Thymus (tissue), 11 donors: Measurements from ENCODE around the gene AP1AR. TPM values are rescaled to one million over a fixed set of nuclear protein-coding genes. Genes with fewer than 3 reads are reported as not detected.
"Not testable (repeated sequence)": the region's sequence is repeated elsewhere in the genome, so short reads cannot be mapped to it uniquely, and the experiment has no call there.

Source experiments
- DNase-seq, 9 donors: peaks; one replicate each; pipeline ENCODE4 v3.0.0-alpha.2; 2013; ENCODE audit warnings: low spot score in 9 of 9, low read depth in 6 of 9, missing footprints in 1 of 9
- H3K27ac ChIP-seq, 2 donors: one replicate each; pipeline ENCODE4 v1.5.1; 2013; ENCODE audit warnings: control low read depth in 1 of 2, low read depth in 1 of 2, low read length in 1 of 2, mild to moderate bottlenecking in 1 of 2, moderate library complexity in 1 of 2
- H3K27me3 ChIP-seq, 2 donors: one replicate each; pipeline ENCODE4 v1.5.1; 2013; ENCODE audit warnings: low read length in 1 of 2; ENCODE audit not compliant: control insufficient read depth in 2 of 2, insufficient read depth in 1 of 2
- H3K36me3 ChIP-seq, 2 donors: one replicate each; pipeline ENCODE4 v1.5.1; 2013; ENCODE audit warnings: low read length in 1 of 2, mild to moderate bottlenecking in 1 of 2, moderate library complexity in 1 of 2; ENCODE audit not compliant: control insufficient read depth in 2 of 2, insufficient read depth in 2 of 2
- H3K4me1 ChIP-seq, 2 donors: one replicate each; pipeline ENCODE4 v1.5.1; 2013; ENCODE audit warnings: low read length in 2 of 2; ENCODE audit not compliant: control insufficient read depth in 2 of 2, insufficient read depth in 2 of 2
- H3K4me3 ChIP-seq, 2 donors: one replicate each; pipeline ENCODE4 v1.5.1; 2013; ENCODE audit warnings: low read length in 2 of 2, control low read depth in 1 of 2, mild to moderate bottlenecking in 1 of 2
- H3K9me3 ChIP-seq, 2 donors: one replicate each; pipeline ENCODE4 v1.5.1; 2013; ENCODE audit warnings: low read length in 1 of 2, mild to moderate bottlenecking in 1 of 2; ENCODE audit not compliant: control insufficient read depth in 2 of 2, insufficient read depth in 1 of 2
- WGBS: extraction: QIAGEN DNeasy Blood & Tissue Kit; methylation state at CpG from one replicate; pipeline ENCODE4 v1.1.7; 2013; 5-methylcytosine and 5-hydroxymethylcytosine counted together
- polyA plus RNA-seq: library from polyadenylated mRNA; stranded (reverse); fragments of 200-250 nt; gene quantifications from one replicate; pipeline ENCODE4 v1.2.3, GENCODE V29; 2013
- total RNA-seq: library from RNA; stranded (reverse); fragments of 120-200 nt; gene quantifications from one replicate; pipeline ENCODE4 v1.2.4, GENCODE V29; 2013
- donor health status: healthy.

AP1AR gene
- total and polyA plus RNA-seq, 2 donors: 17.6 to 21.1 TPM

DNA sequence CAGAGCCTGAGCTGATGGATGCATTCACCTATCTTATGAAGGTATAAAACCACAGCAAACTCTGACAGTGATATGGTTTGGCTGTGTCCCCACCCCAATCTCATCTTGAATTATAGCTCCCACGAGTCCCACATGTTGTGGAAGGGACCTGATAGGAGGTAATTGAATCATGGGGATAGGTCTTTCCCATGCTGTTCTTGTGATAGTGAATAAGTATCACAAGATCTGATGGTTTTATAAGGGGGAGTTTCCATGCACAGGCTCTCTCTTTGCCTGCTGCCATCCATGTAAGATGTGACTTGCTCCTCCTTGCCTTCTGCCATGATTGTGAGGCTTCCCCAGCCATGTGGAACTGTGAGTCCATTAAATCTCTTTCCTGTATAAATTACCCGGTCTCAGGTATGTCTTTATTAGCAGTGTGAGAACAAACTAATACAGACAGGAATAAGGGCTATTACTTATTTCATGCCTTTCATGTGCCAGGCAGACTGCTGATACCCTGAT lies 50.4 kb downstream of the AP1AR start:
- not testable (repeated sequence) for H3K27ac ChIP-seq, H3K27me3 ChIP-seq, DNase-seq, H3K4me3 ChIP-seq
- Histone ChIP-seq H3K4me1 (peaks cover 7 to 25% of the 10 kb centered on the region in 2 donors), H3K36me3 (peaks cover 7 to 26% of the 10 kb centered on the region in 2 donors), H3K9me3 (peaks cover 0 to 12% of the 10 kb centered on the region in 2 donors)
- WGBS: 99% methylated on average over 2 of the region's 2 CpGs

DNA sequence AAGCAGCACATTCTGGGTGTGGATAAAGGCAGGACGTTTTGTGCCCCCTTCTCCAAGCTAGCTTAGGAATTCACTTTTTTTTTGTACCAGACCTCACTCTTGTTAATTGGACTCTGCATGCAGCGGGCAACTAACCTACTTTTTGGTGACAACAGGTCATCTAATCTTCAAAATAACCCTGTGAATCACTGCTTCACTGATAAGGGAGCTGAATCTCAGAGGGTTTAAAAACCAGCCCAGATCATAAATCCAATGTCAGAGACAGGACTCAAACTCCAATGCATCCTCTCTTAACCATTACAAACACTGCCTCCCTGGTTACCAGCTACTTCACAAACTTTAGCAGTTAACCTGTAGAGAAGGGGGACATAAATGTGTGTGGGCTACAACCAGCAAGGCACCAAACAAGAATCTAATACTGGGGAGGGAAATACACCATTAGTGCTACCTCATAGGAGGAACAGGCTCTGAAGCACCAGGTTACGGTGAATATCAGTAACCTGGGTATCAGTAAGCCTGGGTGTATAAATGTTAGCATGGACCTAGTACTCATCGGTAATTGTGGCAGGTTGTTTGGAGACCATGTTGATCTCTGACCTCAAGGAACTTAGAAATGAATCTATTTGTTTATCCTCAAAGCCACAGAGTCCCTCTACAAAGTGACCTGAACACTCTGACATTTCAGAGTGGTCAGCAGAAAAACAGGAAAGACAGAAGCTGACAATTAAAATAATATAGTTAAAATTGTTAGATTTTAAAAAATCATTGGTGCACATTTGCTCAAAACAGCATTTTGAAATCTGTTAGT lies 51.5 kb downstream of the AP1AR start:
- Histone ChIP-seq H3K4me1 (peaks cover 14 to 34% of the 10 kb centered on the region in 2 donors), H3K27me3 (no peaks in the 10 kb centered on the region), H3K27ac (no peak overlapping the region), H3K36me3 (peaks cover 4 to 18% of the 10 kb centered on the region in 2 donors), H3K4me3 (no peak overlapping the region), H3K9me3 (peaks cover 0 to 17% of the 10 kb centered on the region in 2 donors)
- DNase-seq: no peak
- whole genome bisulfite sequencing: 97% methylated on average over 4 of the region's 4 CpGs

DNA sequence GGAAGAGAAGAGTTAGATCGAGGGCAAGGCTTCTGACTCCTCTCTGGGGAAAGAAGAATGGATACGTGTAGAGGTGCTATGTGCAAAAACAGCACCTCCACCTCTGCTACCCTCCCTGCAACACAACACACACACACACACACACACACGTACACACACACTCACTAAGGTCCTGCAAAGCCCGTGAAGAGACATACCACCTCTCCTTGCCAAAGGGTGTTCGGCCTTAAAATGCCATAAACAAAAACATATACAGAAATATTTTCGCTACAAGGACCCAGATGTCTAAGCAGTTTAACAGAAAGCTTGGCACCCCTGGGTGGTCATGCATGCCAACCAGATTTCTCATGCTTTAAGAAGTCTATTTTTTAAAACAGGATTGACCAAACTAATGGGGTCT lies 52.6 kb downstream of the AP1AR start:
- peaks cover 14 to 34% of the 10 kb centered on the region in 2 donors for H3K4me1 ChIP-seq
- no peaks in the 10 kb centered on the region for H3K27me3 ChIP-seq
- H3K4me3 ChIP-seq: peak overlapping the region; percentile 76 to 82
- DNase-seq: peak in 1 of 9 donors; percentile 41
- peaks cover 4 to 16% of the 10 kb centered on the region in 2 donors for H3K36me3 ChIP-seq
- H3K9me3 ChIP-seq: peaks cover 0 to 17% of the 10 kb centered on the region in 2 donors
- H3K27ac ChIP-seq: peak overlapping the region in 1 of 2 donors; percentile 79
- 11% methylated on average over 6 of the region's 6 CpGs for WGBS

DNA sequence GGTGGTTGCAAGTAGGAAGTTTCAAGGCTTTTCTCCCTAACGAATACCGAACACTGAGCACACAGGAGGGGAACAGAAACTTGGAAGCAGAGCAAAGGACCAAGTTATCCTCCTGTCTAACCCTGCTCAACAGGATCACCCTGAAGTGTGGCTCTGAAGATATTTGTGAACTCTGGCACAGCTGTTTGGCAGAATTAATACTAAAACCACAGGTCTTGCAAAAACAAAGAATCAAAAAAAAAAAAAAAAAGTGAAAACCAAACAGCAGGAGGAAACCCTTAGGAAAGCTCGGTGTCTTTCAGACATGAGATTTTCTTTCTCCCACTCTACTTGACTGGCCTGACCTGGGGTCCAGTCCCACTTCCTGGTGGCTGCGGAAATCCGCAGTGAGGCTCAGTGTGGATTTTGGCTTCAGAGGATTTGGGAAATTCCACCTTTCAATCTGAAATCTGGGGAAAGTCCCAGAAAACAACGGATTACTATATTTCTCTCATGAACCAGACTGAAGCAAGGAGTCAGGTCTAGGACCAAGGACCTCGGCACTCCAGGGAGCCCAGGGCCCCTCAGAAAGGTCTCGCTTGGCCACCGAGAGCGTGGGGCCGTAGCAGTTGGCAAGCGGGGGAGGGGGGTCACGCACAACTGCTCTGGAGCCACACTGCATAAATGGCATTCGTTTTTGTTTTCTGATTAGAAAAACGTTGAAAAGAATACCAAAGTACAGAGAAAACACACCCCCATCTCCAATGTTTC lies 53.2 kb downstream of the AP1AR start:
- under 1% methylated on average over 15 of the region's 15 CpGs for WGBS
- no peaks in the 10 kb centered on the region for H3K27me3 ChIP-seq
- peaks cover 0 to 17% of the 10 kb centered on the region in 2 donors for H3K9me3 ChIP-seq
- H3K36me3 ChIP-seq: peaks cover 4 to 16% of the 10 kb centered on the region in 2 donors
- peaks cover 14 to 36% of the 10 kb centered on the region in 2 donors for H3K4me1 ChIP-seq
- peak in 1 of 9 donors; percentile 54 for DNase-seq
- peak overlapping the region; percentile 64 to 79 for H3K27ac ChIP-seq
- H3K4me3 ChIP-seq: peak overlapping the region; percentile 76 to 82

DNA sequence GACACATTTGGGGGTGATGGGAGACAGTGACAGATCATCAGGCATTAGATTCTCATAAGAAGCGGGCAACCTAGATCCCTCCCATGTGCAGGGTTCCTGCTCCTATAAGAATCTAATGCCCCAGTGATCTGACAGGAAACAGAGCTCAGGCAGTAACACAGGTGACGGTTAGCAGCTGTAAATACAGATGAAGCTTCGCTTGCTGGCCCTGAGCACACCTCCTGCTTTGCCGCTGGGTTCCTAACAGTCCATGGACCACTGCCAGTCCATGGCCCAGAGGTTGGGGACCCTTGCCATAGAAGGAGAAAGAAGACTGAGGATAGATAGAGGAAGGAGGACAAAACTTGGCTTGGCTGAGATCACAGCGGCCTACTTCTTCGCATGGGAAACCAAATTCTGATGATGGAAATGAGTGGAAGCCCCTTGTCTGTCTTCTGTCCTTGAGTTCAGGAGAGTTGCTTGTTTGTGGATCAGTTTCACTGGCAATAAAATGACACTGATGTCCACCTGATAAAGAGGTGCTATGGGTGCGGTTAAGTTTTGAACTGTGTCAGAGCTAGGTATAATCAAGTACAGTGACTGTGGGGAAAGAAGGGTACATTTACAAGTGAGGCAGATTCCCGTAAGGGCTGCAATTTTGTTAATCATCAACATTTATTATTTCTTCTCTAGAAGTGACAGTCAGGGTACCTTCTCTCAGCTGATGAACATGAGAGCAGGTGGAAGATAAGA lies 55.8 kb downstream of the AP1AR start:
- no peak overlapping the region for H3K4me3 ChIP-seq
- peak overlapping the region; percentile 65 to 81 for H3K27ac ChIP-seq
- 85% methylated on average over 8 of the region's 8 CpGs for WGBS
- H3K27me3 ChIP-seq: no peaks in the 10 kb centered on the region
- H3K4me1 ChIP-seq: peaks cover 14 to 34% of the 10 kb centered on the region in 2 donors
- peaks cover 4 to 6% of the 10 kb centered on the region in 2 donors for H3K36me3 ChIP-seq
- peaks cover 0 to 16% of the 10 kb centered on the region in 2 donors for H3K9me3 ChIP-seq
- DNase-seq: peak in 1 of 9 donors; percentile 65

DNA sequence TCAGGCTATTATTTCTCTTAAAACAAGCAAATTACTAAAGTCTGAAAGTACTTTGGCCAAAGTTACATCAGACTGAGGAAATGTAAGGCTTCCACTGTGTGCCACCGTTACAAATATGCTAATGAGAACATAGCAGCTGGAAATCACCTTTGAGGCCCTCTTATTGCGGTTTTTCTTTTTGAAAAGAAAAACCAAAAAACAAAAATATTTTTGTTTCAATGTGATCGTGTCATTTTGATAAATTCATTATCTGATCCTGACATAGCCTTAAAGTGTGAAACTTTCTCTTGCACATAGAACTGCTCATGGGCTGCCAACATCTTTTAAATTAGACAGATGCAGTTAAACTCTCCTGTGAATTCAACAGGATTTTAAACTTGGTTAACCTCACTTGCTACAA lies 56.9 kb downstream of the AP1AR start:
- WGBS: 18% methylated on average over 3 of the region's 3 CpGs
- Histone ChIP-seq H3K4me3 (no peak overlapping the region), H3K9me3 (peaks cover 0 to 12% of the 10 kb centered on the region in 2 donors), H3K27ac (peak overlapping the region in 1 of 2 donors; percentile 81), H3K27me3 (no peaks in the 10 kb centered on the region), H3K4me1 (peaks cover 14 to 31% of the 10 kb centered on the region in 2 donors), H3K36me3 (no peaks in the 10 kb centered on the region)
- DNase-seq: peak in 1 of 9 donors; percentile 67

DNA sequence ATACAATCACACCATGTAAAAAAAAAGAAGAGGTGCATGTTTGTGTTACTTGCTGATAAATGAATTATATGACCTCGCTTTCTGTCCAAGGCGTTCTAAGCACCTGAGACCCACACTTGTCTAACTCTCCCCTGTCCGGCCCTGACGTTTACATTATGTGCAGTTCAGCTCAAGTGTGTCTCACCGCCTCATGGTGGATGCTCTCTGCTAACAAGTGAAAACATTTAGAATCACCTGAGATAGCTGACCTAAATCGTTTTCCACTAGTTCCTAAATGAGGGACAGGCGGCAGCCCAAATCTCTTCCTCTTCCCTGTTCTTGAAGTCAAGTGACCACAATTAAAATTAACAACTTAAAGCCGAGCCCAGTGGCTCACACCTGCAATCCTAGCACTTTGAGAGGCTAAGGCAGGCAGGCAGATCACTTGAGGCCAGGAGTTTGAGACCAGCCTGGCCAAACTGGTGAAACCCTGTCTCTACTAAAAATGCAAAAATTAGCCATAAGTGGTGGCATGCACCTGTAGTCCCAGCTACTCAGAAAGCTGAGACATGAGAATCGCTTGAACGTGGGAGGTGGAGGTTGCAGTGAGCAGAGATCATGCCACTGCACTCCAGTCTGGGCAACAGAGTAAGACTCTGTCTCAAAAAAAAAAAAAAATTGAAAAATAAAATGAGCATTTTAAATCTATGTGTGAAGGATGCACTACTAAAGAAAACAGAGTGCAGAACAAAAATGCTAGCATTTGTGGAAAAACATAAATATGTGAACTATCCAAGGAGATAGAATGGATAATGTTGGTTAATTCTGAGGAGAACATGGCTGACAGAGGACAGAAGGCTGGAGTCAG lies 58.0 kb downstream of the AP1AR start:
- H3K27ac ChIP-seq: no peak overlapping the region
- no peak overlapping the region for H3K4me3 ChIP-seq
- no peaks in the 10 kb centered on the region for H3K27me3 ChIP-seq
- DNase-seq: no peak
- no peaks in the 10 kb centered on the region for H3K36me3 ChIP-seq
- WGBS: 86% methylated on average over 10 of the region's 10 CpGs
- peaks cover 9 to 24% of the 10 kb centered on the region in 2 donors for H3K4me1 ChIP-seq
- H3K9me3 ChIP-seq: peaks cover 0 to 12% of the 10 kb centered on the region in 2 donors

DNA sequence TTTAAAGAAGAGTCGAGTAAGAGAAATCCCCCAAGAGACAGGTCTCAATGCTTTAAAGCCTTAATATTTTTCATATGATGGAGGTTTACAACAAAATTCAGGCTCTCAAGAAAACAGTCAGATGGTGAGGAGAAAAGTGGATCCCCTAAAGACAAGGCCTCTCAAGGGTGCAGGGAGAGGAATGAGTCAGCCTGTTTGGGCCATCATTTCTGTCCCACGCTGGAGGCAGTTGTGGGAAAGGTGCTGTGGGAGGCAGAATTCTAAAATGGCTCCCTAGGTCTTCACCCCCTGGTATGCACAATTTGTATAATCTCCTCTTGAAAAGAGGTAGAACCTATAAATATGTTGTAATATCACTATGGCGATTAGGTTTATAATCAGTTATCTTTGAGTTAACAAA lies 58.8 kb downstream of the AP1AR start:
- DNase-seq: no peak
- Histone ChIP-seq H3K27me3 (no peaks in the 10 kb centered on the region), H3K27ac (no peak overlapping the region), H3K36me3 (no peaks in the 10 kb centered on the region), H3K9me3 (peaks cover 0 to 12% of the 10 kb centered on the region in 2 donors), H3K4me1 (peaks cover 9 to 23% of the 10 kb centered on the region in 2 donors), H3K4me3 (no peak overlapping the region)
- 95% methylated on average over 3 of the region's 3 CpGs for WGBS
